Stimulated activated naive B cell treated with anti-CD40 and anti-IgM and Interleukin-4, amounts not matched to agents 10 μg/mL and 1 μg/mL and 100 μg/mL, for 72 hours (primary cell): ENCODE data around the gene PASK.
A peak's percentile ranks its signal among the peaks of the same experiment; 100 is the strongest.

Experiments used
- ATAC-seq, 2 donors: fragments of 150-1000 bp; cut with Tn5 transposase; replicated peaks; 2 replicates each; pipeline ENCODE4 v1.10.0; 2021; ENCODE audit warnings: moderate library complexity in 1 of 2
- DNase-seq: peaks from one replicate; pipeline ENCODE4 v3.0.0; 2021
- H3K27ac Mint-ChIP-seq: one replicate; pipeline ENCODE4 v1.8.0; 2022; ENCODE audit warnings: mild to moderate bottlenecking, mixed read lengths
- H3K27me3 Mint-ChIP-seq, 2 donors: one replicate each; pipeline ENCODE4 v1.8.0; 2022; ENCODE audit warnings: mixed read lengths in 2 of 2
- H3K36me3 Mint-ChIP-seq, 2 donors: one replicate each; pipeline ENCODE4 v1.8.0; 2022; ENCODE audit warnings: mixed read lengths in 2 of 2, mild to moderate bottlenecking in 1 of 2
- H3K4me1 Mint-ChIP-seq, 2 donors: one replicate each; pipeline ENCODE4 v1.8.0; 2022; ENCODE audit warnings: mixed read lengths in 2 of 2, mild to moderate bottlenecking in 1 of 2
- H3K4me3 Mint-ChIP-seq, 2 donors: one replicate each; pipeline ENCODE4 v1.8.0; 2022; ENCODE audit warnings: mild to moderate bottlenecking in 2 of 2, mixed read lengths in 2 of 2, moderate library complexity in 1 of 2
- H3K9me3 Mint-ChIP-seq, 2 donors: one replicate each; pipeline ENCODE4 v1.8.0; 2022; ENCODE audit warnings: mixed read lengths in 2 of 2, mild to moderate bottlenecking in 1 of 2

PASK gene

DNA sequence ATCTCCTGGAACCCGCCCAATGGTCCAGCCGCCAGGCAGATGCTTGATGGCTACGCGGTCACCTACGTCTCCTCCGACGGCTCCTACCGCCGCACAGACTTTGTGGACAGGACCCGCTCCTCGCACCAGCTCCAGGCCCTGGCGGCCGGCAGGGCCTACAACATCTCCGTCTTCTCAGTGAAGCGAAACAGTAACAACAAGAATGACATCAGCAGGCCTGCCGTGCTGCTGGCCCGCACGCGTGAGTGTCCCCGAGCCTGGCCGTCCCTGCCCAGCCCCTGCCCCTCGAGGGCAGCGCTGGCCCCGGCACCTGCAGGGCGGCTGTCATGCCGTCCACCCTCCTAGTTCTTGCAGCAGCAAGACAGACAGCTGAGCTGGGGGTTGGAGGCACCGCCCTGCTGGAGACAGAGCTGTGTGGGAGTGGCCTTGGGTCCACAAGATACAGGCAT, 83.9 kb downstream of the PASK start:
- Mint-ChIP-seq H3K27me3 (peaks cover 3 to 23% of the 10 kb centered on the region in 2 donors), H3K27ac (no peak overlapping the region), H3K4me1 (peaks cover 6 to 11% of the 10 kb centered on the region in 2 donors), H3K36me3 (peaks cover 4 to 5% of the 10 kb centered on the region in 2 donors), H3K4me3 (no peak overlapping the region), H3K9me3 (no peaks in the 10 kb centered on the region)
- DNase-seq (no peak), ATAC-seq (no peak)

DNA sequence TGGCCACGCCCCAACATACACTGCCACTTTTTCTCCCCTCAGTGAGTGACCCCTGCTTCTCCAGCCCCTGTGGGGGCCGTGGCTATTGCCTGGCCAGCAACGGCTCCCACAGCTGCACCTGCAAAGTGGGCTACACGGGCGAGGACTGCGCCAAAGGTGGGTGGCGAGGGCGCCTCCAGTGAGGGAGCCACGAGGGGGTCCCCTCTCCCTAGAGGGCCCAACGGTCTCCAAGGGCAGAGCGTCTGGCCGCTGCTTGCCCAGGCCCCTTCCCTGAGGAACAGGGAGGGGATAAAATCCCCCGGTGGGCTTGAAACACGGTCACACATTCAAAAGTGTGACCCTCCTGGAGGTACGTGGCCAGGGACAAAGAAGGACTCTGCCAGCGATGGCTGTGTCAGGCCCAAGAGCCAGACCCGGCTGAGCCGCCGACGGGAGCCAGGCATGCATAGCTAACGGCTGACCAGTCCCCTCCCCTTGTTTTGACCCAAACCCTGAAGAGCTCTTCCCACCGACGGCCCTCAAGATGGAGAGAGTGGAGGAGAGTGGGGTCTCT, 84.4 kb downstream of the PASK start:
- DNase-seq (no peak), ATAC-seq (no peak)
- H3K27ac Mint-ChIP-seq: peak overlapping the region; percentile 31
- no peak overlapping the region for H3K4me3 Mint-ChIP-seq
- H3K4me1 Mint-ChIP-seq: peaks cover 6 to 11% of the 10 kb centered on the region in 2 donors
- peaks cover 3 to 23% of the 10 kb centered on the region in 2 donors for H3K27me3 Mint-ChIP-seq
- H3K9me3 Mint-ChIP-seq: no peaks in the 10 kb centered on the region
- H3K36me3 Mint-ChIP-seq: peaks cover 4 to 5% of the 10 kb centered on the region in 2 donors

DNA sequence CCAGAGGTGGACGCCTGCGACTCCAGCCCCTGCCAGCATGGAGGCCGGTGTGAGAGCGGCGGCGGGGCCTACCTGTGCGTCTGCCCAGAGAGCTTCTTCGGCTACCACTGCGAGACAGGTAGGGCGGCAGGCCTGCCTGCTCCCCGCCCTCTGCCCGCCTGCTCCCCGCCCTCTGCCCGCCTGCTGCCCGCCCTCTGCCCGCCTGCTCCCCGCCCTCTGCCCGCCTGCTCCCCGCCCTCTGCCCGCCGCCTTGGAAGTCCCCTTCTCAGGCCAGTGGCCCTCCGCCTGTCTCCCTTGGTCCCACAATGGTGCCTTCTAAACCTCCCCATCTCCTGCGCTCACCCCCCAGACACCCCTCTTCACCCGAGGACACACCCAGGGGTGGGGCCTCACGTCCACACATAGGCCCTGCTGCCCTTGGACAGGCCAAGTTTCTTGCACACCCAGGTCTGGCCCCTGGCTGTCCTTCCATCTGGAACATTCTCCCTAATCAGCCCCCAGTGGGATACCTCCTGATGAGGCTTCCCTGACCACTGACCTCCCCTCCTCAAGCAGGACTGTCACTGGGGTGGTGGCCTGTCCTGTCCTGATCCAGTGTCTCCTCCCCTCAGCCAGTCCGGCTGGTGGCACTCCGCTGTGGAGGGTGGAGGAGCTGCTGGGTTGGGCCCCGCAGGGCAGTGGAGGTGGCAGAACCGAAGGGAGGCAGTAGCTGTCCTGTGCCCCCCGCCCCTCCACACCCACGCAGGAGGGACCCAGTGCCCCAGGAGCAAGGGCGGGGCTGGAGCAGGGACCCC, 85.1 kb downstream of the PASK start:
- no peaks in the 10 kb centered on the region for H3K9me3 Mint-ChIP-seq
- no peak overlapping the region for H3K27ac Mint-ChIP-seq
- DNase-seq (peak; percentile 47), ATAC-seq (peak; percentile 80 to 84)
- peak overlapping the region; percentile 60 to 71 for H3K4me3 Mint-ChIP-seq
- peaks cover 4 to 5% of the 10 kb centered on the region in 2 donors for H3K36me3 Mint-ChIP-seq
- peaks cover 3 to 23% of the 10 kb centered on the region in 2 donors for H3K27me3 Mint-ChIP-seq
- peaks cover 6 to 11% of the 10 kb centered on the region in 2 donors for H3K4me1 Mint-ChIP-seq

DNA sequence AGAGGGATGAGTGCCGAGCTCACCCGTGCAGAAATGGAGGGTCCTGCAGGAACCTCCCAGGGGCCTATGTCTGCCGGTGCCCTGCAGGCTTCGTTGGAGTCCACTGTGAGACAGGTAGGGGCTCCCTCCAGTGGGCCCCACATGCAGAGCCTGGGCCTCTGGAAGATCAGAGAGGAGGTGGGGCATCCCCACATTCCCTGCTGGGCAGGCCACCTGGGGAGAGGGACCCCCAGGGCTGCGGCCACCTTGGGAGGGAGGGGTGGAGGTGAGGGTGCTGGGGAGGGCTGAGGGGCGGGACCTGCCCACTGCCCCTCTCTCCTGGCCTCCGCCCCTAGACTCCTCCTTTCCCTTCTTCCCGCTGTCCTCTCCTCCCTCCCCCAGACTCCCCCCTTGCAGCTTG, 85.7 kb downstream of the PASK start:
- peaks cover 0 to 5% of the 10 kb centered on the region in 2 donors for H3K36me3 Mint-ChIP-seq
- DNase-seq: no peak
- ATAC-seq: peak in 1 of 2 donors; percentile 28
- H3K27me3 Mint-ChIP-seq: peaks cover 3 to 23% of the 10 kb centered on the region in 2 donors
- H3K9me3 Mint-ChIP-seq: no peaks in the 10 kb centered on the region
- peak overlapping the region; percentile 47 to 71 for H3K4me3 Mint-ChIP-seq
- peaks cover 6 to 11% of the 10 kb centered on the region in 2 donors for H3K4me1 Mint-ChIP-seq
- no peak overlapping the region for H3K27ac Mint-ChIP-seq

DNA sequence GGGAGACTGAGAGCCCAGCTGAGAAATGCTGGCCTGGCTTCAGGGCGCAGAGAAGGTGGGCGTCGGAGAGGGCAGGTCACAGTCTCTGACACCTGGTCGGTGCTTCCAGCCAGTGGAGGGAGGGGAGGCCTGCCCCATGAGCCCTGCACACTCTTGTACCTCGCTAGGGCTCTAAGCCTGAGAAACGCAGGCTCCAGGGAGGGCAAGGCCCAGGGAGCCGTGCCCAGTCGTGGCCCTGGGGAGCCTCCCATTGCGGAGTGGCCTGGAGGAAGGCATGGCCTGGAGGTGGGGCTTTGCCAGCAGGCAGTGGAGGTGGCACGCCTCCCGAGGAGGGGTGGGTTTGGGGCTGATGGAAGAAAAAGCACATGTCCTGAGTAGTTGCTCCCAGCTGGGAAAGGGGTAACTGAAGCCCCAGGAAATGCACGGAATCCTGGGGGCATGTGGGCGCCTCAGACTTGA, 86.2 kb downstream of the PASK start:
- Mint-ChIP-seq H3K4me3 (no peak overlapping the region), H3K9me3 (no peaks in the 10 kb centered on the region), H3K27ac (peak overlapping the region; percentile 5), H3K4me1 (peaks cover 6 to 11% of the 10 kb centered on the region in 2 donors), H3K36me3 (peaks cover 1 to 5% of the 10 kb centered on the region in 2 donors), H3K27me3 (peaks cover 3 to 23% of the 10 kb centered on the region in 2 donors)
- ATAC-seq (no peak), DNase-seq (no peak)

DNA sequence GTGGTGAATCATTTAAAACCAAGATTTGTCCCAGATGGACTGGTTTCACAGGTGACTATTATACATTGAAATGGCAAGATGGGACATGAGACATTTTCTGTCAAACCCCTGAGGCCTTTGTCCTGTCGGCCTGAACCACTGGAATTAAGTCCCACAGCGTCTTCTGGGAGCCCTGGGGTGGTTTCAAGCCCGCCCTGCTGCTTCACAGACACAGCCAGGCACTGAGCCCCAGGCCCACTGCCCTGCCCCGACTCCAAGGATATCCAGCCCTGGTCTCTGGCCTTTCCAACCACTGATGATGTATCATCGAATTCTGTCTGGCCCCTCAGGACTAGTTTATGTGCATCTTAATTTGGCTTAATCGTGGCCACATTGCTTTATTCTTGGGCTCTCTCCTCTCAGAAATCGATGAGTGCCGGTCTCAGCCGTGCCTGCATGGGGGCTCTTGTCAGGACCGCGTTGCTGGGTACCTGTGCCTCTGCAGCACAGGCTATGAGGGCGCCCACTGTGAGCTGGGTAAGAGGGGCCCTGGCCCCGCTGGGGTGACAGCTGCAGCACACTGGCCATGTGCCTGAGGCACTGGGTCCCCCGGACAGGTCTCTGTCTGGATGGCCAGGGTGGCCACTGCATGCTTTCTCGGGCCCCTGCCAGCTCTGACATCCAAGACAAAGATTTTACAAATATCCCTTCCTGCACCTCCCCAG, 86.7 kb downstream of the PASK start:
- no peak for DNase-seq
- peak overlapping the region; percentile 5 for H3K27ac Mint-ChIP-seq
- peaks cover 3 to 23% of the 10 kb centered on the region in 2 donors for H3K27me3 Mint-ChIP-seq
- no peak for ATAC-seq
- H3K4me3 Mint-ChIP-seq: no peak overlapping the region
- H3K4me1 Mint-ChIP-seq: peaks cover 6 to 11% of the 10 kb centered on the region in 2 donors
- H3K36me3 Mint-ChIP-seq: peaks cover 1 to 5% of the 10 kb centered on the region in 2 donors
- no peaks in the 10 kb centered on the region for H3K9me3 Mint-ChIP-seq

DNA sequence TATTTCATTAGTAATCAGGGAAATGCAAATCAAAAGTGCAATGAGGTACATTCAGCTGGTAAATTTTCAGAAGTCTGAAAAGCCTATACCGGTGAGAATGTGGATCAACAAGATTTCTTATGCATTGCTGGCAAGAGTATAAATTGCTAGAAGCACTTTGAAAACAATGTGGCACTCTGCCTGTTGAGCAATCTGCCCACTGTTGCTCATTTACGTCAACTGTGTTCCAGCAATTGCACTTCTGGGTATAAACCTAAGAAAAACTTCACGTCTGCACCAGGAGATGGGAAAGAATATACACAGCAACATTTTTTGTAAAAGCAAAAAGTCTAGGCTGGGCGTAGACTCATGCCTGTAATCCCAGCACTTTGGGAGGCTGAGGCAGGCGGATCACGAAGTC, 88.0 kb downstream of the PASK start:
- Mint-ChIP-seq H3K4me1 (peaks cover 6 to 11% of the 10 kb centered on the region in 2 donors), H3K36me3 (peaks cover 2 to 4% of the 10 kb centered on the region in 2 donors), H3K27me3 (peaks cover 3 to 23% of the 10 kb centered on the region in 2 donors), H3K4me3 (no peak overlapping the region), H3K9me3 (no peaks in the 10 kb centered on the region), H3K27ac (no peak overlapping the region)
- DNase-seq: no peak
- ATAC-seq: no peak
